Mononuclear cell (primary cell): ENCODE measurements around the gene RFTN1. TPM values are rescaled to one million over a fixed set of nuclear protein-coding genes. Genes with fewer than 3 reads are reported as not detected.

Source experiments
- H3K27me3 ChIP-seq: 2 replicates; pipeline ENCODE4 v1.6.0; 2011; ENCODE audit warnings: low read length, control low read depth; ENCODE audit not compliant: insufficient read depth
- H3K4me1 ChIP-seq: 2 replicates; pipeline ENCODE4 v1.5.1; 2011; ENCODE audit warnings: mild to moderate bottlenecking, low read length, control low read depth; ENCODE audit not compliant: insufficient read depth
- H3K4me3 ChIP-seq: 2 replicates; pipeline ENCODE4 v1.5.1; 2011; ENCODE audit warnings: mild to moderate bottlenecking, low read length, moderate library complexity
- H3K9me3 ChIP-seq: 2 replicates; pipeline ENCODE4 v1.5.1; 2011; ENCODE audit warnings: low read depth, mild to moderate bottlenecking, control low read depth, low read length
- total RNA-seq: library from RNA; depleted of rRNA; stranded (reverse); fragments of >200 nt; gene quantifications from one replicate; pipeline ENCODE4 v1.2.3, GENCODE V29; 2012

RFTN1 gene
- total RNA-seq, 1 donor: 50.4 TPM

DNA sequence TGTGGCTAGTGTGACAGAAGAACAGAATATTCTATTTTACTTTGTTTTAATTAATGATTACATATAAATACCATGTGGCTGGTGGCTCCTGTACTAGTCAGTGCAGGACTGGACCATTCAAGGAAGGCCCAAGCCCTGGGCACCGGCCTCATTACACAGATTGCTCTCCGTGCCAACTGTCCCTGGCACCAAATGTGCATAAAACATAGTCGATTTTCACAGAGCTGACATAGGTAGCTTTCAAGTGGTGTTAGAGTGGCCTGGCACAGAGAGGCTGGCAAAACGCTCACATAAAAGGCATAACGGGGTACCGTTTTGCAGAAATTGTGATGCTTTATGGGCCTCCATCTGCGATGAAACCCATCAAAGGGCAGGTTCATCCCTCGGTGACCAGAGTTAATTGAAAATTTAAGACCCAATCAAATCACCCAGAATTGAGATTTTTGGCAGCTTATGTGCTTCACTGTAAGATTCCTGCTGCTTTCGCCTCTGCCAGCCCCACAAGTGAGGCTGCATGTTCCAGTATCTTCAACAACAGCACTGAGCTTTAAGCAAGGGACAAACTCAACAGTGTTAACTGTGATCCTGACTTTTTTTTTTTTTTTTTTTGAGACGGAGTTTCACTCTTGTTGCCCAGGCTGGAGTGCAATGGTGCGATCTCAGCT lies 25.9 kb downstream of the RFTN1 start:
- H3K9me3 ChIP-seq: no peaks in the 10 kb centered on the region
- no peak overlapping the region for H3K4me3 ChIP-seq
- no peaks in the 10 kb centered on the region for H3K27me3 ChIP-seq
- H3K4me1 ChIP-seq: peaks cover 8% of the 10 kb centered on the region

DNA sequence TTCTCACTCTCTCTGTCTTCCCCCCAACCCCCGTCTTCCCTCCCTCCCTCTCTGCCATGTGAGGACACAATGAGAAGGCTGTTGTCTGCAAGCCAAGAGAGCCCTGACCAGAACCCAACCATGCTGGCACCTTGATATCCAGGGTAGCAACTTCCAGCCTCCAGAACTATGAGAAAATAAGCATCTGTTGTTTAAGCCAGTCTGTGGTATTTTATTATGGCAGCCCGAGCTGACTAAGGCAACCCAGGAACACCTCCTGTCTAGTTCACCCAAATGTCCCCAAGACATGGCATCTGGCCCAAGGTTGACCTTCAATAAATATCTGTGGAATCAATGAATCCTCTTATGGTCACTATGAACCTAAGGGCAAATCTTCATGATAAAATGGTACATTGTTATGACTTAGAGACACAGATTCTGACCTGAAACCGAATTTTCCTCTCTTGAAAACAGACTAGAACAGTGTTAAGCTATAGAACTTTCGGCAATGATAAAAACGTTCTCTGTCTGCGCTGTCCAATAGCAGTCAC lies 26.5 kb downstream of the RFTN1 start:
- Histone ChIP-seq H3K9me3 (no peaks in the 10 kb centered on the region), H3K4me3 (no peak overlapping the region), H3K27me3 (no peaks in the 10 kb centered on the region), H3K4me1 (peaks cover 15% of the 10 kb centered on the region)

DNA sequence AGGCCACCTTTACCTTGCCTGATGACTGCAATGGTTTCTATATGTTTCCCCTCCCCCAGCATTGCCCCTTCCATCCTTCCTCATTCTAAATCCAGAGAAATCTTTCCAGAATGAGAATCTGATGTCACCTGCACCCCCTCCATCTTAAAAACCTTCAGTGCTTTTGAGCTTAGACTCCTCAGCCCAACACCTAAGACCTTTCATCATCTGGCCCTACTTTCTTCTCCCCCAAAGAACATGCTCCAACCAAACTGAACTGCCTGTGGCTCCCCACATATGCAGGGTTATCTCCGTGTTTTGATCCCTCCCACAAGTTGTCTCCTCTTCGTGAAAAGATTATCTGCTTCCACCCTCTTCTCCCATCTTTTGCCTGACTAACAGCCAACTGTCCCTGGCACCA lies 27.3 kb downstream of the RFTN1 start:
- Histone ChIP-seq H3K4me1 (peaks cover 21% of the 10 kb centered on the region), H3K9me3 (no peaks in the 10 kb centered on the region), H3K27me3 (no peaks in the 10 kb centered on the region), H3K4me3 (no peak overlapping the region)

GRCh38 chr3:16485395-16485992 lies 28.0 kb downstream of the RFTN1 start:
- Histone ChIP-seq H3K9me3 (no peaks in the 10 kb centered on the region), H3K27me3 (no peaks in the 10 kb centered on the region), H3K4me1 (peaks cover 27% of the 10 kb centered on the region), H3K4me3 (no peak overlapping the region)

DNA sequence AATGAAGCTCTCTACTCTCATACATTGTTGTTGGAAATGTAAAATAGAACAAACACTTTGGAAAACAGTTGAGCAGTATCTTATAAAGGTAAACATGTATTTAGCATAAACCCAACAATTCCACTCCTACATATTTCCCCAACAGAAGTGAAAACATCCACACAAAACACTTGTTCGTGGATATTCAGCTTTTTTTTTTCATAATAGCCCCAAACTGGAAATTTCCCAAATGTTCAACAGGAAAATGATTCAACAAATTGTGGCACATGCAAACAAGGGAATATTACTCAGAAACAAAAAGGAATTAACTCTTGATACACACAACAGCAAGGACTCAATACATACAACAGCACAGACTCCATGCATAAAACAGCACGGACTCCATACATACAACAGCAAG lies 28.5 kb downstream of the RFTN1 start:
- peaks cover 30% of the 10 kb centered on the region for H3K4me1 ChIP-seq
- no peaks in the 10 kb centered on the region for H3K27me3 ChIP-seq
- H3K9me3 ChIP-seq: no peaks in the 10 kb centered on the region
- H3K4me3 ChIP-seq: no peak overlapping the region

- H3K9me3 ChIP-seq: no peaks in the 10 kb centered on the region
- H3K4me3 ChIP-seq: no peak overlapping the region
- peaks cover 34% of the 10 kb centered on the region for H3K4me1 ChIP-seq
- no peaks in the 10 kb centered on the region for H3K27me3 ChIP-seq
Observed at GRCh38 chr3:16484216-16484615, 29.3 kb downstream of the RFTN1 start.

- H3K27me3 ChIP-seq: no peaks in the 10 kb centered on the region
- no peak overlapping the region for H3K4me3 ChIP-seq
- no peaks in the 10 kb centered on the region for H3K9me3 ChIP-seq
- peaks cover 38% of the 10 kb centered on the region for H3K4me1 ChIP-seq
Observed at GRCh38 chr3:16482770-16483531, 30.5 kb downstream of the RFTN1 start.

DNA sequence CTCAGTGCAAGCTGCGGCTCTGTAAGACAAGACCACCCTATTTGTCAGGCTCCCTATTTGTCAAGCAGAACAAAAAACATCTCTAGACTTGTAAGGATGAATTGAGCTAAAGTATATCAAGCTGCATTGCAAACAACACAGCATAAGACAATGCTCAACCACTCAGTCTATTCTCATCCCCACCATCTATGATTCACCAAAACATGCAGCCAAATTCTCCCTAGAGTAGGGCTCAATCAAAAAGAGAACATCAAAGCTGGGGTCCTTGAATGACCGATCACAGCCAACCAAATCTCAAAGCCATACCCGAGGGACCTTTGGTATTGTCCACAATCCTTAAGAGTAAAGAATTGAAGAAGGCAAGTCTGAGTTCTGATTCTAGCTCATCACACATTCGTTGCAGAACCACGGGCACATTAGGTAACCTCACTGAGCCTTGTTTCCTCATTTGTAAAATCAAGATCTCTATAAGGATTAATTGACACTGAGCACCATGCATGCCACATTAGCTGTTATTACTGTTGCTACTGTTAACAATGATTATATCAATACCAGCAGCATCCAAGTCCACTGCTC lies 31.2 kb downstream of the RFTN1 start:
- no peaks in the 10 kb centered on the region for H3K27me3 ChIP-seq
- H3K4me3 ChIP-seq: no peak overlapping the region
- H3K9me3 ChIP-seq: no peaks in the 10 kb centered on the region
- H3K4me1 ChIP-seq: peaks cover 43% of the 10 kb centered on the region

DNA sequence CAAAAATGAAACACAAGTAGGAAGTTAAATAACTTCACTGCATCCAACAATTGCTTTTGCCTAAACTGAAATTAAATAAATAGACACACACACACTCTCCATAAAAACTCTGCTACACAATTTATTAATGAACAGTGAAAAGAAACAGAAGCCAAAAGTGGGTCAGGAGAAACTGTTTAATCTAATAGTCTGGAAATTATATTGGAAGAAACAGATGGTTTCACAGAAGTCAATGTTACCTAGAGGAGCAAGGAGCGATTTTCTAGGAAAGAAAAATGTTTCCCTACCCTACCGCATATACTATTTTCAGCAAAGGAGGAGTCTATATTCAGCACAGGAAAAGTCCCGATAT lies 32.0 kb downstream of the RFTN1 start:
- Histone ChIP-seq H3K4me3 (no peak overlapping the region), H3K9me3 (no peaks in the 10 kb centered on the region), H3K27me3 (no peaks in the 10 kb centered on the region), H3K4me1 (peaks cover 50% of the 10 kb centered on the region)

GRCh38 chr3:16480861-16481545 lies 32.5 kb downstream of the RFTN1 start:
- Histone ChIP-seq H3K9me3 (no peaks in the 10 kb centered on the region), H3K27me3 (no peaks in the 10 kb centered on the region), H3K4me1 (peaks cover 54% of the 10 kb centered on the region), H3K4me3 (no peak overlapping the region)

GRCh38 chr3:16478516-16478915 lies 35.0 kb downstream of the RFTN1 start:
- Histone ChIP-seq H3K4me1 (peaks cover 57% of the 10 kb centered on the region), H3K4me3 (no peak overlapping the region), H3K9me3 (no peaks in the 10 kb centered on the region), H3K27me3 (no peaks in the 10 kb centered on the region)

DNA sequence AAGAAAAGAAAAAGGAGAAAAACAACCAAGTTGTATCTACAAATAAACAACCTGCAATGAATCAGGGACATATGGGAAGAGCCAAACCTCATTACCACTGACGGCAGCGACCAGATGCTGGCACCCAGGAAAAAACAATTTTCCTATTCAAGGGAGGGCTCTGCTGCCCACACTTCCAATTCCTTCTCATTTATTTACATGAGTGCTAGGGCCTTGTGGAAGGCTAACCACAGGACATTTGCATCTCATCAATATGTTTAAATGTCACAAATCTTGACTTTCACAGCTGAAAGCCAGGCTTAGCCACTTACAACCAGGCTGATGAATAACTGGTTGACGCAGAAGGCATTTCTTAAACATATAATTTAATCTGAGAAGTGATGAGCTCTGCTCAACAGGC lies 36.0 kb downstream of the RFTN1 start:
- Histone ChIP-seq H3K9me3 (no peaks in the 10 kb centered on the region), H3K27me3 (no peaks in the 10 kb centered on the region), H3K4me3 (no peak overlapping the region), H3K4me1 (peaks cover 47% of the 10 kb centered on the region)

DNA sequence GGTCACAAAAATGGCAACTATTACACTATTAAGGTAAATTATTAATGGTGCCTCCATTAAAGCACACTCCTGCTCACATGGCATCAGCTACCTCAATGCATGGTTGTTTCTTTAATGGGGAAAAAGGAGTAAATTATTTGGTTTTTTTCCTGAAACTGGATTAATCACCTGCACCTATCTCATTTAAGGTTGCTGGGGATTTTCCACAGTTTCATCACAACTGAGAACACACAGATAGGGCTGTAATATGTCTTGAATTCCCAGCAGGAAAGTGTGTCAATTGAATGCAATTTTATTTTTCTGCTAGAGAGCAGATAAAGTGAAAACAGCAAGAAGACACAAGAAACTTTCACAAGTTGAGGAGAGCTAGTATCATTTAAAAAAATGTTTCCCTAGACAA lies 36.4 kb downstream of the RFTN1 start:
- Histone ChIP-seq H3K4me3 (no peak overlapping the region), H3K27me3 (no peaks in the 10 kb centered on the region), H3K9me3 (no peaks in the 10 kb centered on the region), H3K4me1 (peaks cover 43% of the 10 kb centered on the region)

- no peaks in the 10 kb centered on the region for H3K9me3 ChIP-seq
- H3K4me1 ChIP-seq: peaks cover 38% of the 10 kb centered on the region
- no peak overlapping the region for H3K4me3 ChIP-seq
- H3K27me3 ChIP-seq: no peaks in the 10 kb centered on the region
Observed at GRCh38 chr3:16476636-16477035, 36.9 kb downstream of the RFTN1 start.

DNA sequence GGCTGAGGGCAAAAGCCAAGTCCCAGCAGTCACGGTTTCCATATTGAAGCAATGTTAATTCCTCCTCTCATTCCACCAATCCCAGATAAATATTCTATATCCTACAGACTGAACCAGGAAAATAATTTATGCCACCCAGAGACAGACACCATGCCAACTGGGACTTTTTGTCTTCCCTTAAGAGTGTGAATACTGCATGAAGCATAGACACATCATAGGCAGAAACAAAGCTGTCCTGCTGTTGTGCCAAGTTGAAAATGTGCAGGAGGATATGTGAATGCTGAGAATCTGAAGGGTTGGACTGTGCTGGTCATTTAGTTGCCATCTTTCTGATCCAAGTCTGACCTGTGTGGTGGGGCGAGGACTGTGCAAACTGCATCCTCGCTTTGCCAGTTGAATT lies 37.7 kb downstream of the RFTN1 start:
- Histone ChIP-seq H3K4me3 (no peak overlapping the region), H3K27me3 (no peaks in the 10 kb centered on the region), H3K9me3 (no peaks in the 10 kb centered on the region), H3K4me1 (peaks cover 33% of the 10 kb centered on the region)
